Renal cortex interstitium (tissue), 15 donors: Measurements from ENCODE around the gene STBD1. TPM values are rescaled to one million over a fixed set of nuclear protein-coding genes. Genes with fewer than 3 reads are reported as not detected.

Source experiments
- DNase-seq, 11 donors: peaks; one replicate each; pipeline ENCODE4 v3.0.0-alpha.2; 2013; ENCODE audit warnings: low read depth in 9 of 11, low spot score in 4 of 11; ENCODE audit errors: extremely low read depth in 1 of 11
- long read RNA-seq, 16 experiments: transcript quantifications; one replicate each; lab custom pipeline, GENCODE V29; 2026
- polyA plus RNA-seq, 3 donors: library from polyadenylated mRNA; unstranded; fragments of 120-200 nt; gene quantifications; one replicate each; pipeline ENCODE4 v1.2.1, GENCODE V29; 2013; ENCODE audit not compliant: insufficient read length in 3 of 3

STBD1 gene
- 1 to 10 TPM; 1.0 to 2.0 (median 2.0) TPM for polyA plus RNA-seq
- long read RNA-seq, donor 1 = 0 reads
- long read RNA-seq, donor 2, partial matches to known transcripts = 0 of 2 reads
- long read RNA-seq, donor 2, other reads (novel, unspliced or antisense) = 0 of 2 reads
- long read RNA-seq, donor 3, partial matches to known transcripts = 0 of 1 reads
- long read RNA-seq, donor 3, other reads (novel, unspliced or antisense) = 0 of 1 reads
- long read RNA-seq, donor 4, partial matches to known transcripts = 5 of 9 reads
- long read RNA-seq, donor 4, other reads (novel, unspliced or antisense) = 0 of 9 reads
- long read RNA-seq, donor 5 = 0 reads
- long read RNA-seq, donor 6, partial matches to known transcripts = 0 of 4 reads
- long read RNA-seq, donor 6, other reads (novel, unspliced or antisense) = 0 of 4 reads
- long read RNA-seq, donor 7, partial matches to known transcripts = 0 of 4 reads
- long read RNA-seq, donor 7, other reads (novel, unspliced or antisense) = 0 of 4 reads
- long read RNA-seq, donor 8 = 0 reads
- long read RNA-seq, donor 9, partial matches to known transcripts = 0 of 1 reads
- long read RNA-seq, donor 9, other reads (novel, unspliced or antisense) = 0 of 1 reads
- long read RNA-seq, donor 10, partial matches to known transcripts = 0 of 1 reads
- long read RNA-seq, donor 10, other reads (novel, unspliced or antisense) = 0 of 1 reads
- long read RNA-seq, donor 11, partial matches to known transcripts = 0 of 2 reads
- long read RNA-seq, donor 11, other reads (novel, unspliced or antisense) = 0 of 2 reads
- long read RNA-seq, donor 12, partial matches to known transcripts = 0 of 1 reads
- long read RNA-seq, donor 12, other reads (novel, unspliced or antisense) = 0 of 1 reads
- long read RNA-seq, donor 13 = 0 reads
- long read RNA-seq, donor 14, partial matches to known transcripts = 0 of 1 reads
- long read RNA-seq, donor 14, other reads (novel, unspliced or antisense) = 0 of 1 reads
- long read RNA-seq, donor 15, partial matches to known transcripts = 0 of 1 reads
- long read RNA-seq, donor 15, other reads (novel, unspliced or antisense) = 0 of 1 reads
- long read RNA-seq, donor 16, partial matches to known transcripts = 0 of 2 reads
- long read RNA-seq, donor 16, other reads (novel, unspliced or antisense) = 0 of 2 reads

DNA sequence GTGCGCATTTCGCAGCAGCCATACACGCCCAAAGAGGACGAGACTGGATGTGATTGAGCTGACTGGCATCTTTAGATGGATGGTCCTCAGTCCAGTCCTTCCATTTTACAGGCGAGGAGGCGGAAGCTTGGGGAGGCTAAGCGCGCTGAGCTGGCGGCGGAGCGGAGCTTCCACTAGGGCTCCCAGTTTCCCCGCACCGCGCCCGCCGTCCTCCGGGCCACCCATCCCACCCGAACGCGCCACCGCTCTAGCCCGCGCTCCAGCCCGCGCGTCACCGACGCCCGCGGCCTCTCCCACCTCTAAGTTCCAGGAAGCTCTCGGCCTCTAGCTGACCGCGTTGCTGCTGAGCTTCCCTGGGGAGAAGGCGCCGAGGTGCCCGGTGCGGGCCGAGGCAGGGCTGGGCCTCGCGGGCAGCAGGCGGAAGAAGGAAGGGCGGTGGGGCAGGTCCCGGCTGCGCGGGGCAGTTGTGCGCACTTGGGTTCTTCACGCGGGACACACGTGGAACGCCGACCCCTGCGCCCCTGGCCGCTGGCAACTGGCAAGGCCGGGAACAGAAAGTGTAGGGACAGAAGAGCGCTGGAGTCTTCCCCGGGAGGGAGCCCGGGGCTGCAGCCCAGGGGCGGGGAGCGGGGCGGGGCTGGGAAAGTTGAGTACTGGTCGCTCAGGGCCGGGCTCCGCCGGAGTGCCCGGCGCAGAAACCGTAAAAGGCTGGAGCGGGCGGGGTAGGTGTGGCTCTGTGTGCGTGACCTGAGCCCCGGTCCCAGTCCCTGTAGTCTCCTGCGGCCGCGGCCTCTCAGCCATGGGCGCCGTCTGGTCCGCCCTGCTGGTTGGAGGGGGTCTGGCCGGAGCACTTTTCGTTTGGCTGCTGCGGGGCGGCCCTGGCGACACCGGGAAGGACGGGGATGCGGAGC lies at the start of gene STBD1:
Gene STBD1 (plus strand): TSS at position 763 of the 911 bp plus-strand sequence. CDS start 37 bp downstream, at position 800.
- DNase-seq = peak in 9 of 11 donors; percentile 25 to 60 (median 50)

DNA sequence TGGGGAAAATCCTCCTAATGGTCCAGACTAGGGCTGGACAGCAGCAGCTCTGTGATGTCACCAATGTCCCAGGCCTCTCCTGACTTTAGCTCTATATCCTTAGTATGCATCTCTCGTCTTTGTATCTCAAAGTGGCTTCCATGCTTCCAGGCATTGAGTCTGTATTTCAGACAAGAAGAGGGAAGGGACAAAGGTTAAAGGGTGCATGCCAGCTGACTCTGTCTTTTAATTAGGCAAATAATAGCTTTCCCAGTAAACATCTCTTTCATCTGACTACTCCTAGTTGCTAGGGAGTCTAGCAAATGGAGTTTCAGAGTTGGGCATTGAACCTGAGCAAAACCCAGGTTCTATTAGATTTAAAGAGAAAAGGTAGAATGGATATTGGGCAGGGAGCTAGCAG lies 49.6 kb upstream of the STBD1 start:
- DNase-seq = no peak

DNA sequence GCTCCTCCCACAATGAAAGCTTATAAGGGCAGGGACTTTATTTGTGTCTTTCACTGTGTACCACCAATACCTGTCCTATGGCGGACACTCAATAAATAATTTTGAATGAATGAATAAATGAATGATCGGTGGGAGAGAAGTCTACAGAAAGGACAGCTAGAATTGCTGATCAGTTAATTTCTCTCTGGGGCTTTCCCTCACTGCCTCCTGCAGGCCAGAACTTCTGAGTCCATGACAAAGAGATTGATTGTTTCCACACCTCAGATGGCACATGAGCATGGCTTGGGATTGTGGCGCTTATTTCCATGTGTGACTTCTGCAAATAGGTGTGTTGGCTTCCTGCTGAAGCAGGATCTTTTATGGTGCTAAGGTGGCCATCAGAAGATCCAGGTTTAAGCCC lies 48.7 kb upstream of the STBD1 start:
- DNase-seq = no peak

DNA sequence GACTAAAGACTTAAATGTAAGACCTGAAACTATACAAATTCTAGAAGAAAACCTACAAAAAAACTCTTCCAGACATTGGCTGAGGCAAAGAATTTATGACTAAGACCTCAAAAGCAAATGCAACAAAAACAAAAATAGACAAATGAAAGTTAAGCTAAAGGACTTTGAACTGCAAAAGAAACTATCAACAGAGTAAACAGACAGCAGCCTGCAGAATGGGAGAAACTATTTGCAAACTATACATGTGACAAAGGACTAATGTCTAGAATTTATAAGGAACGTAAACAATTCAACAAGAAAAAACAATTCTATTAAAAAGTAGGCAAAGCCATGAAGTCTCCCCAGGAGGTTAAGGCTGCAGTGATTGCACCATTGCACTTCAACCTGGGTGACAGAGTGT lies 46.0 kb upstream of the STBD1 start:
- DNase-seq = no peak

DNA sequence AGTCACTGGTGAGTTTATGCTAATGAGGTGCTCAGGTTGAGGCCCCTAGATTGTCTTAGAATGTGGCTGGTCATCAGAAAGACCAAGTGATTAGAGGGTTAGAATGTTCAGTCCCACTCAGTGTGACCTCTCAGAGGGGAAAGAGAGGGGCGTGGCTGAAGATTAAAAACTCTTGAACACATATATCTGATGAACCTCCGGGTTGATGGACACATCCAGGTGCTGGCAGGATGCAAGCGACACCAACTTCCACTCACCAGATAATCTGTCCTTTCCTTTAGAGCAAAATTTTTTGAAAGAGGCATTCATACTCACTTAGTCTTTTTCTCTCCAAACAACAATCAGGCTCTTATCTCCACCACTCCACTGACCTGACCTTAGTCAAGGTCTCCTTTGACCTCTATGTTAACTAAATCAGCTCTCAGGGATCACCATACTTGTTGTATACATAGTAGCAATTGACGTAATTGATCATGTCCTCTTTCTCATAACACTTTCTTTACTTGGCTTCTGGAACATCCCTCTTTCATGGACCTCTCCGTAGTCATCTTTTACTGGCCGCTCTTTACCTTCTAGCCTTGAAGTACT lies 40.8 kb upstream of the STBD1 start:
- no peak for DNase-seq

DNA sequence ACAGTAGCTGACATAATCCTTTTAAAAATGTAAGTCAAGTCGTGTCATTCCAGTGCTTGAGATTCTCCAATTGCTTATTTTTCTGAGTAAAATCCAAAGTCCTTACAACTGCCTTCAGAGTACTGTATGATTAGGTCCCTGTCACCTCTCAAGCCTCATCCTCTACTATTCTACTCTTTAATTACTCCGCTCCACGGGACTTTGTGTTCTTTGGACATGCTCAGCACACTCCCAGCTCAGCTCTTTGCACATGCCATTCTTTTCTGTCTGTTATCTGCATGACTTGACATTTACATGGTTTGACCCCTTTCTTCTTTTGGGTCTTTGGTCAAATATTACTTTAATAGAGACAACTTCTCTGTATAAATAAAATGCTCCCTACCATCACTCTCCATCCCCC lies 39.9 kb upstream of the STBD1 start:
- no peak for DNase-seq

DNA sequence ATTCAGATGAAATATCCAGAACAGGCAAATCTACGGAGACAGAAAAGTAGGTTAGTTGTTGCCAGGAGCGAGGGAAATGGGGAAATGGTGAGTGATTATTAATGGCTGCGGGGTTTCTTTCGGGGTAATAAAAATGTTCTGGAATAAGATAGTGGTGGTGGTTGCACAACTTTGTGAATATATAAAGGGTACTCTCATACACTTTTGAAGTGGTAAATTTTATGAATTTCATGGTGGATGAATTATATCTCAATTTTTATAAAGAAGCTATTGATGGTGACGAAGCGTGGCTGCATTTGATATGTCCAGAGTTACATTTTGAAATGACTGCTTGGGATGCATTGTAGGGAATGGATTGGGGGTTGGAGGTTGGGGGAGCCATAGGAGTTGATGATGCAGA lies 38.7 kb upstream of the STBD1 start:
- no peak for DNase-seq

DNA sequence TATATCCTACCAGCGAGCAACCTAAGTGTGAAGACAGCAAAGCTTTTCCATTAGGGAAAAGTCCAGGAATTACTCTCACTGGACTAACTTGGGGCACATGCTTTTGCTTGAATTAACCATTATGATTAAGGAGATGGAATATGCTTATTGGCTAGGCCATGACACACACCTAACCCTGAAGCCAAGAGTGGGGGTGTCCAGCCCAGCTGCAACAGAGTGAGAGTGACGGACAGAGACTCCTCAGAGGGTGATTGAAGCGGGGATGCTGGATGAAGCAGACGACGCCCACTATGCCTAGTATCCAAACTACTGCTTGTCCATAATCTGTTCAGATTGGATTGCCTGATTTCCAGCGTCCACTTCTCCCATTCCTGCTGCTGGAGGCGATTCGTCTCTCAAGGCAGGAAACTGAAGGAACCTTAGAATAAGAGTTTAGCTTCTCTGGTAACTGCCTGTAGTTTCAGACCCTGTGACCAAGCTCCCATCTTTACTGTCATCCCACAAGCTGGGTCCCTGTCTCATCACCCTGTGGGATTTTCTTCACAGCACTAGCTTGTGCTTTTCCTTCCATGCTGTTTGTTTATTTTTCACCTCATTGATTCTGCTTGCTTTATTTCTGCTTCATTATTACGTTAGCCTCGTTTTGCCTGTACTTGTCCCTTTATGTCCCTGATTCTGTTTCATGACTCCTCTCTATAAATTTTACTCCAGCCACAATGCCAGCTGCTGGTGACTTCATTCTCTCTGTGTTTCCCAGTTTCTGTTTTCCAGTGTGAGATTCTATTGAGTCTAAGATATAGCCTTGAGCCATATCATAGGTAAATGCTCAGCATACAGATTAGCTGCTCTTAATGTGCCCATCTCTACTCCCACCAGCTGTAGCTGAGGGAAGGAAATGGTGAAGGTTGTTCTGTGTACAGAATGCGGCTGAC lies 36.0 kb upstream of the STBD1 start:
- DNase-seq = no peak

DNA sequence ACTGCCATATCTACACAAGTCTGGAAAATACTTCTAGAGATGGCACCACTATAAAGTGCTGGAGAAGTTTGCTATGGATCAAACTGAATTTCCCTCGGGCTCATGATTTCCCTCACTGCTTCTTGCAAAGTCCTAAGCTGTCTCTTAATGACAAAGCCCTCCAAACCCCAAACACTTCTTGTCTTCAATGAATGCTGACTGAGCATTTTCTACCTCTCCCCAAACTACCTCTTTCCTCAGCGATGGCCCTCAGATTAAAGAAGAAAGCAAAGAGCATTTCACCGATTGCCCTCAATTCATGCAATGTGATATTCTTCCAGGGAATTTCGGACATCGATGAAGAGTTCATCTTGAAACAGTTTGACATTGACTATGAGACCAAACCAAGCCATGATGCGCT lies 35.3 kb upstream of the STBD1 start:
- DNase-seq = no peak

DNA sequence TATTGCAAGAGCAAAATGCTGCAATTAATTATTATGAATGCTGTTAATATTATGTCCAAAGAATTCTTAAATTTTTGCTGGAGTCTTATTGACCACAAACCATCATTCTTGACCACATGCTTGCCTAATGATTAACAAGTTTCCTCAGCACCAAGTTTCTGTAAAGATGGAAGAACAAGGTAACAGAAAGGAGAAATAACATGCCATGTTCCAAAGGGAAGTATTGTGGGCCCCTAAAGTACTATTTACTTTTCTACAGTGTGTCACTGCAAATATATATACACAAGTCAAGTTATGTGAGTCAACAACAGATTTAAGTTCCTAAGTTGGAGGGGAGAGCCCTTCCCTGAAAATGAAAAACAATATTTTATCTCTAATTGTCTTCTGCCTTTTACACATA lies 34.5 kb upstream of the STBD1 start:
- DNase-seq = no peak

DNA sequence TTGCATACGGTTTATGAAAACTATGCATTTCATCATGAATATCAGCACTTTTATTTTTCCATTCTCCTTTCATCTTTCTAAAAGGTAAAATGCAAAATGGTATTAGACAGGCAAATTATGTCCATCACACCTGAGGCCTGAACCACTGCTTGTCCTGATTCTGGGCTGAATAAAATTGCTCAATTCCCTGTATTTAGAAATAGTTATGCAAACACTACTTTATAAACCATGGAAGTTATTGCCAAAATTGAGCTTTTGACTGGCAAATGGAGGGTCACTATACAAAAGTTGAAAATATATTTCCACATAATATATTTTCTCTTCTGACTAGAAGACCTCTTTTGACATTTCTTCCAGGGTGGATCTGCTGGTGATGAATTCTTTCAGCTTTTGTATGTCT lies 34.0 kb upstream of the STBD1 start:
- DNase-seq = no peak

DNA sequence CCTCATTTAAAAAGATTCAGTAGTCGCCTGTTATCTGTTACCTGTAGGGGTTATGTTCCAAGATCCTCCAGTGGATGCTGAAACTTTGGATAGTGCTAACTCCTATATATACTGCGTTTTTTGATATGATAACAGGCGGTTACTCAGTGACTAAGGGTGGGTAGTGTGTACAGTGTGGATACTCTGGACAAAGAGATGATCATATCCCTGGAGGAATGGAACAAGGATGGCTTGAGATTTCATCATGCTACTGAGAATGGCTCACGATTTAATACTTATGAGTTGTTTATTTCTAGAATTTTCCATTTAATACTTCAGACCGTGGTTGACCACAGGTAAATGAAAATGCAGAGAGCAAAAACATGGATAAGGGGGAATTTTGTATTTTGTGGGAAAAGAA lies 33.5 kb upstream of the STBD1 start:
- DNase-seq = no peak

DNA sequence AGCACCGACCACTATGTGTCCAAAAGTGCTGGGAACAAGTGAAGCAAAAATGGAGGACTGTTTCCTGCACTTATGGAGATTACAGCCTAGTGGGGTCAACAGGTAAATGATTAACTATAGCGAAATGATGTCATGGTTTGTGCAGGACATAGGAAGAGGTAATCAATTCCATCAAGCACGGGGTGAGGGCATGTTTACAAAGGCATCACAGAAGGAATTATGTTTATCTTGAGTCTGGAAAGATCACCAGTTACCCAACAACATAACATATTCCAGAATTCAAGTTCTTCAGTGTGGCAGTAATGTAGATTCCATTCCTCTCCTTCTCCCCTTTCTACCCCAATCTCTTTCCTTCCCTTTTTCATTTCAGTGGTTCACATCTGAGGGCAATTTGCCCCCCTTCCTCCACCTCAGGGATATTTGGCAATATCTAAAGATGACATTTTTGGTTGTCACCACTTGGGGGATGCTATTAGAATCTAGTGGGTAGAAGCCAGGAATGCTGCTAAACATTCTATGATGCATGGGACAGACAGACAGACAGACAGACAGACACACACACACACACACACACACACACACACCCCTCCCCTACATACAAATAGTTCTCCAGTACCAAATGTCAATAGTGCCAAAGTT lies 30.9 kb upstream of the STBD1 start:
- no peak for DNase-seq

DNA sequence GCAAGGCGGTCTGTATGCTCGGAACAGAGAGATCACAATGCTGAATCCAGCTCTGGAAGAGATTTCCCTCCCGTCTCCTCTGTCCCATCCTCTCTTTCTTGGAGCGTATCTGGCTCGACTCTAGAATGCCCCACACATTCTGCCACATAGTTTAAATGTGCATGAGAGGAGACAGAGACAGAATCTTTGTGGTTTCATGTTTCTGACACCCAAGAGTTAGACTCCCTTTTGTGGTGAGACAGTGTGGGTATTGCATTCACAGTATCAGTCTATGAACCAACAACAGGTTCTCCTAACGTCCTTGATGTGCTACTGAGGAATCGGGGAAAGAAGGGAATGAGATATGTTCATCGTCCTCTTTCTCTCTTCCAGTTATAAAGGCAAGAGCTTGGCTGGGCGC lies 29.7 kb upstream of the STBD1 start:
- DNase-seq = no peak

DNA sequence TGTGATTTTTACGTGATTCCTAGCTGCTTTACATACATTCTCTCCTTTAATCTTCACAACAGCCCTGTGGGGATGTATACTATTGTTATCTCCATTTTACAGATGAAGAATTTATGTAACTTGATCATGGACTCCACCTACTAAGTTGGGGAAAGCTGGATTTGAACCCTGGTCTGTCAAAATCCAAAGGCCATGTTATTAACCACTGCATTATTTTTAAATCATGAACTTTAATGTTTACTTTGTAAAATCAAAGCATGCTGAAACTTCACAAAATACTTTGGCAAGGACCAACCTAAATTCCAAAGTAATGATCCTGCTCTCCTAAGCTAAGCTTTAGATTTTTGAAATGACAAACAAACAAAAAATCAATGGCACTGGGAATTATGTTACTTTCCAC lies 28.9 kb upstream of the STBD1 start:
- DNase-seq = no peak

DNA sequence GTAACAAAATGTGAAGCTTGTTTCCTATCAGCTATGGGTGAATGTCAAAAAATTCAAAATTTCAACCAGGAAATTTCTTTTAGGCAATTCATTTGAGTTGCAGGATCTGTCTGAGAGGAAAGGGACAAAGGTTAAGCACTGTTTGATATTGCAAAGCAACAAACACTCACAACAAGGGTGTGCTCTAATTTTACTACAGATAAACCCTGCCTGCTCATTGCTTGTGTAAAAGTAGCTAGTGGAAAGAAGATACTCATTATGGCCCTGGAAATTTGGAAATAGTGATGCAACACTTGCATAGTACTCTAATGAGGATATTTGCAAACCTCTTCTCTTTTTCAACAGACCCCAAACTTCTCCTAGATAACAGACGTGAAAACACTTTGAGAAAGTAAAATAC lies 27.9 kb upstream of the STBD1 start:
- DNase-seq = no peak

DNA sequence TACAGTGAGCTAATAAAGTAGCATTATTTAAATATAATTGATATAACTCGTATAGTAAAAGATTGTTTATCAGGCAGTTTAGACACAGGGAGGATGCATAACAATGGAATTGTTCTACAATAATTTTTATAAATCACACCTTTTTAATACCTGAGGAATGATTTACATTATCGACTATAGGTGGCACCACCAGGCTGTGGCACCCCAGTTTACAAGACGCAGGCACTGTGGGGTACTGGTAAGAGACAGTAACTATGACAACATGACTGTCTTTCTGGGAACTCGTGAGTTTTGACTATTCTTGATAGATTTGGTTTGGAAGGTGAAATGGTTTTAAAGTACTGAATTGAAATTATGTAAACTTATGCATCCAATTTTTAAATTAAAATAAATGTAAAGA lies 27.1 kb upstream of the STBD1 start:
- DNase-seq = no peak
